ENCODE results near the gene YTHDF1.

- TF ChIP-seq, protein P1, sequence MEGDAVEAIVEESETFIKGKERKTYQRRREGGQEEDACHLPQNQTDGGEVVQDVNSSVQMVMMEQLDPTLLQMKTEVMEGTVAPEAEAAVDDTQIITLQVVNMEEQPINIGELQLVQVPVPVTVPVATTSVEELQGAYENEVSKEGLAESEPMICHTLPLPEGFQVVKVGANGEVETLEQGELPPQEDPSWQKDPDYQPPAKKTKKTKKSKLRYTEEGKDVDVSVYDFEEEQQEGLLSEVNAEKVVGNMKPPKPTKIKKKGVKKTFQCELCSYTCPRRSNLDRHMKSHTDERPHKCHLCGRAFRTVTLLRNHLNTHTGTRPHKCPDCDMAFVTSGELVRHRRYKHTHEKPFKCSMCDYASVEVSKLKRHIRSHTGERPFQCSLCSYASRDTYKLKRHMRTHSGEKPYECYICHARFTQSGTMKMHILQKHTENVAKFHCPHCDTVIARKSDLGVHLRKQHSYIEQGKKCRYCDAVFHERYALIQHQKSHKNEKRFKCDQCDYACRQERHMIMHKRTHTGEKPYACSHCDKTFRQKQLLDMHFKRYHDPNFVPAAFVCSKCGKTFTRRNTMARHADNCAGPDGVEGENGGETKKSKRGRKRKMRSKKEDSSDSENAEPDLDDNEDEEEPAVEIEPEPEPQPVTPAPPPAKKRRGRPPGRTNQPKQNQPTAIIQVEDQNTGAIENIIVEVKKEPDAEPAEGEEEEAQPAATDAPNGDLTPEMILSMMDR (conservative IDR thresholded peaks at IDR 0.05) = no peak
- no peak for TF ChIP-seq EZH2 (IDR thresholded peaks at IDR 0.05; ENCODE audit: low read depth)
These were observed 55.9 kb downstream of the YTHDF1 start for GRCh38 chr20:63159826-63160640.
